ENCODE measurements around the gene RNF111.
A peak's percentile ranks its signal among the peaks of the same experiment; 100 is the strongest.

RNF111 gene

DNA sequence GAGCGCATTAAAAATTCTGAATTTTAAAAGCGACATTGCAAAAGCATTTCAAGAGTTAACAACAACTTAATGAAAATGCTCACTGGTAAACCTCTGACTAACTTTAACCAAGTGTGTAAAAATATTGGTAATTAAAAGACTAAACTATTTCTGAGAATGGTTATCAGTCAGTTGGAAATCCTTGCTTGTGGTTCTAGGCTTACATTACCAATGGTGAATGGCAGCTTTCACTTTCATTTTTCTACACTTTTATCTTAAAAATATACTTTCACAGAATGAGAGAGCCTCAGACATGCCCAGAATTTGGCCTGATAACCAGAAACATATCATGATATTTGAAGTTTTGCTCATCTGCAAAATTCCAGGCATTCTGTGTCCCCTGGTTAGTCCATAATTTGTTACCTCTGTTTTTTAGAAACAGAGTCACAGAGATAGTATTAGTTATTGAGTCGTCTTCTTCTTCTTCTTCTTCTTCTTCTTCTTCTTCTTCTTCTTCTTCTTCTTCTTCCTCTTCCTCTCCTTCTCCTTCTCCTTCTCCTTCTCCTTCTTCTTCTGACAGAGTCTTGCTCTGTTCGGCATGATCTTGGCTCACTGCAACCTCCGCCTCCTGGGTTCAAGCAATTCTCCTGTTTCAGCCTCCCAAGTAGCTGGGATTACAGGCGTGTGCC is 5.5 kb upstream of the RNF111 start:
- no peak for DNase-seq (ENCODE audit: low read depth)
- no peak overlapping the region for H3K4me3 ChIP-seq (ENCODE audit: control insufficient read depth, low read depth, low read length)
- TF ChIP-seq CTCF (IDR thresholded peaks at IDR 0.05; ENCODE audit: control insufficient read depth, insufficient read depth, low read depth, low read length, missing control alignments), result no peak

- H3K4me3 ChIP-seq (ENCODE audit: control insufficient read depth, low read depth, low read length), result no peak overlapping the region
- TF ChIP-seq CTCF (IDR thresholded peaks at IDR 0.05; ENCODE audit: control insufficient read depth, insufficient read depth, low read depth, low read length, missing control alignments), result no peak
- no peak for DNase-seq (ENCODE audit: low read depth)
Observed at GRCh38 chr15:58983261-58983660, 4.2 kb upstream of the RNF111 start.

DNA sequence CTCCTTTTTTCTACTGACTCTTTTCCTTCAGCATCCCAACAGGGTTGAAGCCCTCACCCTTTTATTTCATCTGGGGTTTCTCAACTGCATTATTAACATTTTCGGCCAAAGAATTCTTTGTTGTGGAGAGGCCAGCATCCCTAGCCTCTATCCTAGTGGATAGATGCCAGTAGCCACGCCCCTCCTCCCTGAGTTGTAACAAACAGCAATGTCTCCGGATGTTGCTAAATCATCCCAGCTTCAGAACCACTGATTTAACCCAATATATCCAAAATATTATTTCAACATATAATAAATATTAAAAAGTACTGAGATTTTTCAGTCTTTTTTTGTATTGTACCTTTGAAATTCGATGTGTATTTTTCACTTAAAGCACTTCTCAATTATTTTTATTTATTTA is 2.0 kb upstream of the RNF111 start:
- TF ChIP-seq CTCF (IDR thresholded peaks at IDR 0.05; ENCODE audit: control insufficient read depth, insufficient read depth, low read depth, low read length, missing control alignments), result no peak
- DNase-seq (ENCODE audit: low read depth), result no peak
- no peak overlapping the region for H3K4me3 ChIP-seq (ENCODE audit: control insufficient read depth, low read depth, low read length)

DNA sequence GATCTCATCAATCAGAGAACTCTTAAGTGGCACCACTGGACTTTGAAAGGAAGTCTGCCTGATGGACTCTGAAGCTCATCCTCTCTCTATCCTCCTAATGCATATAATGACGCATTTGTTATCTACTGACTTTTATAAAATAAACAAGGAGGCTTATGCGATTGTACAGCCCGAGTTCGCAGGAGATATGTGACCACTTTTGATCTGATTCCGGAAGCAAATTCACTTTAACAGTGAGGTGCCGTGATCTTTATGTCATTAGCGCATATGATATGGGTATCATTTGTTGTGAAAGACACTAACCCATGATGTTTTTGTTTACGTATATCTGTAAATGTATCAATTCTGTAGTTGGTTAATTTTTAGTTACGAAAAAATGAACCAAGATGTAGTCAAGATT is 427 bp upstream of the RNF111 start:
- DNase-seq (ENCODE audit: low read depth), result no peak
- peak overlapping the region; percentile 93 for H3K4me3 ChIP-seq (ENCODE audit: control insufficient read depth, low read depth, low read length)
- no peak for TF ChIP-seq CTCF (IDR thresholded peaks at IDR 0.05; ENCODE audit: control insufficient read depth, insufficient read depth, low read depth, low read length, missing control alignments)

GRCh38 chr15:58988006-58988785 is 733 bp downstream of the RNF111 start:
- H3K4me3 ChIP-seq (ENCODE audit: control insufficient read depth, low read depth, low read length), result peak overlapping the region; percentile 93
- DNase-seq (ENCODE audit: low read depth), result no peak
- TF ChIP-seq CTCF (IDR thresholded peaks at IDR 0.05; ENCODE audit: control insufficient read depth, insufficient read depth, low read depth, low read length, missing control alignments), result no peak

DNA sequence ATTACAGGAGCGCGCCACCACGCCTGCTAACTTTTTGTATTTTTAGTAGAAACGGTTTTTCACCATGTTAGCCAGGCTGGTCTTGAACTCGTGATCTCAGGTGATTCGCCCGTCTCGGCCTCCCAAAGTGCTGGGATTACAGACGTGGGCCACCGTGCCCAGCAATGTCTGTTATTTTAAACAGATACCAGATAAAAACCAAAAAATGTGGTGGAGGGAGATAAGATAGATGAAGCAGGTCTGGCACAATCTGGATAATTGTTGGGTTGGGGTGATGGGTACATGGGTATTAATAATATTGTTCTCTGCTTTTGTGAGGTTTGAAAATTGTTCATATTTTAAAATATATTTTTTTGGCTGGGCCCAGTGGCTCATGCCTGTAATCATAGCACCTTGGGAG is 4.7 kb downstream of the RNF111 start:
- DNase-seq (ENCODE audit: low read depth), result no peak
- H3K4me3 ChIP-seq (ENCODE audit: control insufficient read depth, low read depth, low read length), result no peak overlapping the region
- TF ChIP-seq CTCF (IDR thresholded peaks at IDR 0.05; ENCODE audit: control insufficient read depth, insufficient read depth, low read depth, low read length, missing control alignments), result no peak
